GM19099 (cell line): Measurements from ENCODE around the gene ZNF816.

Source experiments
- POLR2A ChIP-seq: IDR thresholded peaks from 3 replicates; pipeline ENCODE4 v1.6.1; 2011; ENCODE audit warnings: low read depth; ENCODE audit not compliant: insufficient read length; ENCODE audit errors: extremely low read depth

ZNF816 gene

DNA sequence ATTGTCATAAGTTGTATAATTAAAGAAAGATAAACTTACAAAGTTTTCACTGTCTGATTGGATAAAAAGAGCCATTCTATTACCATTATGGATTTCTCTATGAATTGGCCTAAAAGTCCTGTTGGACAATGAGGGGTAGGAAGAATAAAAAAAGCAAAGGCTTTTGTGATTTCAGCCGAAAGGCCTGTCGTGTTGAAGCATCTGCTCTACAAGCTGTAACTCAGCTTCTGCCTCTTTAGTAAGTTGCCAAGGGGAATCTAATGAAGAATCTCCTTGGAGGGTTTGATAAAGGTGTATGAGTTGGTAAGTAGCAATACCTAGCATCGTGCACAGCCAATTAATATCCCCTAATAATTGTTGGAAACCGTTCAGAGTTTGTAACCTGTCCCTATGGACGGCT lies 25.8 kb upstream of the ZNF816 start:
- no peak for TF ChIP-seq POLR2A

DNA sequence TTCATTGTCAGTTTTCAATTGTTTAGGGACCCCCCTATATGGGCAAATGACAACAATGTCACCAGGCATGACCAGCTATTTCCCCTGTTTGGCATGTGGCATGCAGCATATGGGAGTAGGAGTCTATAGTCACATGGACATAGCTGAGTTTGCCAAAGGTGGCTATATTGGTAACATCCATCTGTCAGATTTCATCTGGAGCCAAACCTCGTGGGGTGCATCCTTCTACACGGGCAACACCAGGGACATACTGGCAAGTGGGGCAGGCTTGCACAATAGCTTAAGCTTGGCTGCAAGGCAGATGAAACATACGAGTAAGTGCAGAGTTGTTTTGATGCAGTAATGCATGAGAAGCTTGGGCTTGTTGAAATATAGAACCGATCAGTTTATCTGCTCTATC lies 24.5 kb upstream of the ZNF816 start:
- TF ChIP-seq POLR2A: no peak

DNA sequence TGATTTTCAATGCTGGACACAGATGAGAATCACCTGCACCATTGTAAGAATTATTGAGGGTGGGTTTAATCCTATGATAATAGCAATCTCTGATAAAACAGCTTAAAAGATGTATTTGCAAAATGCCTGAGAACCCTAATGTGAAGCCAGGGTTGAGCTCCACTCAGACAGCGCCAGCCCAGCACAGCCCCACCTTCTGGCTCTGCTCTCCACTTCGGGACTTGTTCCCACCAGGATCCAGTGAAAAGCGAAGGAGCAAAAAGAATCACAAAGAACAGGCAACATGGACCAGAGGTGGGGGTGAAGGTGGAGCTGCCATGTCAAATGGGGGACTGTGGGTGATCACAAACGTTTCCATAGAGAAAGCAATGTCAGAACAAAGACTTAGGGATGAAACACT lies 18.6 kb upstream of the ZNF816 start:
- TF ChIP-seq POLR2A: no peak

DNA sequence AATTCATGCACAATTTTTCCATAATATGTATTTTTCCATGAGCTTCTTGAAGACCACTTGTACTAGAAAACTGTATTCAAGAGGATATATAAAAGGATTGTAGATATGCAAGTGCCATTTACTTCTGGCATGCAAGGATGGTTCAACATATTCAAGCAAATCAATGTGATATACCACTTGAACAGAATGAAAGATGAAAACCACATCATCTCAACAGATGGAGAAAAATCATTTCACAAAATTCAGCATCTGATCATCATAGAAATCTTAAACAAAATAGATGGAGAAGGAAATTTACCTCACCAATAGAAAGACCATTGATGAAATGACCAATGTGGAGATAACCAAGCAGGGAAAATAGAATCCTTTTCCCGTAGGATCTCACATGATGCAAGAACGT lies 5.1 kb upstream of the ZNF816 start:
- TF ChIP-seq POLR2A: no peak

DNA sequence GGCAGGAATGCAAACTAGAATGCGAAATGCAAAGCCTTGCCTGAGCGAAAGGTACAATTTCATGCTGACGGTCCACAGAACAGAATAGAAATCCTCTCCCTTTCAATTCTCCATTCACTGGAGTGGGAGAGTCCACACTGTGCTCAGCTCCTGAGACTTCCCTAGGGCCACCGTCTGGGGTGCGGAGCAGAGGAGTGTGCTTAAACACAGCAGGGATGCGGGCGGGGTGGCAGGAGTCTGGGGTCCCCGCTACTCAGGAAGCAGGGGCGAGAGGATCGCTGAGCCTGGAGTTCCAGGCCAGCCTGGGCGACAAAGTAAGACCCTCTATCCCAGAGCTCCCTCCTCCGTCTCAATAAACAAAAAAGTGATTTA lies 552 bp upstream of the ZNF816 start:
- no peak for TF ChIP-seq POLR2A

DNA sequence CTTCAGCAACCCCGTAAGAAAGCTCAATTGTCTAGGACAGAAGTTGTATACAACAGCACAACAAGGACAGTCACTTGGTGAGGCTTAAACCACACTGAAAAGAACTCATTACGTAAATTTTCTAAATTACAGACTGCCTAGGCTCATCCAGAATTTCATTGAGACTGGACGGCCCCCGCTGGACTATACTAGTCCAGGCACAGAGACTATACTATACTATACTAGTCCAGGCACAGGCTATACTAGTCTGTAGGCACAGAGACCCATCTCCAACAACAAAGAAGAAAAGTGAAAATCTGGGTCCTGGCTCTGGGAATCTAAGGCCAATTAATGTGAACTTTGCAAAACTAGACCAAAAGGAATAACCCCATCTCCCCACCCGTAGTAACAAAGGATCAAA lies 700 bp downstream of the ZNF816 start:
- no peak for TF ChIP-seq POLR2A

DNA sequence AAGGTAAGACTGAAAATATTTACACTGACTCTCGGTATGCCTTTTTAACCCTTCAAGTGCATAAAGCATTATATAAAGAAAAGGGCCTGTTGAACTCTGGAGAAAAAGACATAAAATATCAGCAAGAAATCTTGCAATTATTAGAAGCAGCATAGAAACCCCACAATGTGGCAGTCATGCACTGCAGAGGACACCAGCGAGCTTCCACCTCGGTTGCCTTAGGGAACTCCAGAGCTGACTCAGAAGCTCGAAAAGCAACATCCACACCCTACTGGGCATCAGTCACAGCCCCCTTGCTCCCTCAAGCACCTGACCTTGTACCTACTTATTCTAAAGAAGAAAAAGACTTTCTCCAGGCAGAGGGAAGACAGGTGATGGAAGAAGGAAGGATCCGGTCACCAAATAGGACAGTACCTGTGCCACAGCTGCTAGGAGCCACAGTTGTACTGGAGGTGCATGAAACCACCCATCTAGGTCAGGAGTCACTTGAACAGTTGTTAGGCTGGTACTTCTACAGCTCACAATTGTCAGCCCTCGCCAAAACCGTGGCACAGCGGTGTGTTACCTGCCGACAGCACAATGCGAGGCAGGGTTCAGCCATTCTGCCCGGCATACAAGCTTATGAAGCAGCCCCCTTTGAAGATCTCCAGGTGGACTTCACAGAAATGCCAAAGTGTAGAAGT lies 2.9 kb downstream of the ZNF816 start:
- TF ChIP-seq POLR2A: no peak

DNA sequence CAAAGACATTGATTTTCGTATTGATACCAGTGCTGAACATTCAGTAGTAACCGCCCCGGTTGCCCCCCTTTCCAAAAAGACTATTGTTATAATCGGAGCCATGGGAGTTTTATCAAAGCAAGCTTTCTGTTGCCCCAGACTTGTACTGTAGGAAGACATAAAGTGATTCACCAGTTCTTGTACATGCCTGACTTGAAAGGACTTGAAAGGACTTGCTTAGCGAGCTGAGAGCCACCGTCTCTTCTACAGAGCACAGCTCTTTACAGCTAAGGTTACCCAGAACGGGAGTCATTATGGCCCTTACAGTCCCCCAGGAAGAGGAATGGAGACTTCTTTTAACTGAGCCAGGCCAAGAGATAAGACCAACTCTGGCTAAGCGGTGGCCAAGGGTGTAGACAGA lies 5.1 kb downstream of the ZNF816 start:
- no peak for TF ChIP-seq POLR2A

DNA sequence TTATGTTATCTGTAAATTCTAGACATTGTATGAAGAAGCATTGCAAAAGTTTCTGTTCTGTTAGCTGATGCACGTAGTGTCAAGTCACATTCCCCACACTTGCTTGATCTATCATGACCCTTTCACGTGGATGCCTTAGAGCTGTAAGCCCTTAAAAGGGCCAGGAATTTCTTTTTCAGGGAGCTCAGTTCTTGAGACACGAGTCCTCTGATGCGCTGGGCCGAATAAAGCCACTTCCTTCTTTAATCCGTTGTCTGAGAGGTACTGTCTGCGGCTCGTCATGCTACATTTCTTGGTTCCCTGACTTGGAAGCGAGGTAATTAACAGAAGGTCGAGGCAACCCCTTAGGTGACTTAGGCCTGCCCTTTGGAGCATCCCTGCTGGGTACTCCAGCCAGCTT lies 5.8 kb downstream of the ZNF816 start:
- no peak for TF ChIP-seq POLR2A

DNA sequence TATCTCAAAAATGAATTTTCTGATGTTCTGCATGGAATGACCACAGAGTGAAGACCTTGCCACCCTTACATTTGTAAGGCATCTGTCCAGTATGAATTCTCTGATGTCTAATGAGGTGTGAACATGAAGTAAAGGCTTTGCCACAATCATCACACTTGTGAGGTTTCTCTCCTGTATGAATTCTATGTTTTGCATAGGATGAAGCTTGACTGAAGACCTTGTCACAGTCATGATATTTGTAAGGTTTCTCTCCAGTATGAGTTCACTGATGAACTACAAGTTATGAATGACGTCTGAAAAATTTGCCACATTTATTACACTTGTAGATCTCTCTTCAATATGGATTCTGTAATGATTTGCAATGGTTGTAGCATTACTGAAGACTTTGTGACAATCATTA lies 13.3 kb downstream of the ZNF816 start:
- TF ChIP-seq POLR2A: no peak

DNA sequence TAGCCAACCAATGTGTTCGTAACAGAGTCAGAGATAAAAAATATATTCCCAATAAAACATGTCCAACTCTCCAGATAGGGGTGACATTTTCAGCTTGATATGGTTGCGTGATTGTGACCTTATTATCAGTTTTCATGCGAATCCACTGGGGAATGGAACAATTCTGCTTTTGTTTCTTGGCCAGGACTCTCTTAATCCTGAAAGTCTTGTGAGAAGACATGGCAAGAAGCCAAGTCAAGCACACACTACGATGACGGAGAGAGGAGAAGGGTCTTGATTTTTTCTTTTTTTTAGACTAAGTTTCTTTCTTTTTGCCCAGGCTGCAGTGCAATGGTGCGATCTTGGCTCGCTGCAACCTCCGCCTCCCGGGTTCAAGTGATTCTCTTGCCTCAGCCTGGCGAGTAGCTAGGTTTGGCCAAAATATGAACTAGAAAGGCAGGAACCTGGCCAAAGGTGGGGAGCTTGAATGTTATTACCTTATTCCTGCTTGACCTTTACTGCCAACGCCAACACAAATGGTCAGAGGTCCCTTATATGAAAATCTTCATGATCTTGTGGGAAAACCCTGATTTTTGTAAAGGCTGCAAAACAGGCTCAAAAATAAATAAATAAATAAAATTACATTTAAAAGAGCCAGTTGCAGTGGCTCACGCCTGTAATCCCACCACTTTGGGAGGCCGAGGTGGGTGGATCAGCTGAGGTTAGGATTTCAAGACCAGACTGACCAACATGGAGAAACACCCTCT lies 14.5 kb downstream of the ZNF816 start:
- TF ChIP-seq POLR2A: no peak

DNA sequence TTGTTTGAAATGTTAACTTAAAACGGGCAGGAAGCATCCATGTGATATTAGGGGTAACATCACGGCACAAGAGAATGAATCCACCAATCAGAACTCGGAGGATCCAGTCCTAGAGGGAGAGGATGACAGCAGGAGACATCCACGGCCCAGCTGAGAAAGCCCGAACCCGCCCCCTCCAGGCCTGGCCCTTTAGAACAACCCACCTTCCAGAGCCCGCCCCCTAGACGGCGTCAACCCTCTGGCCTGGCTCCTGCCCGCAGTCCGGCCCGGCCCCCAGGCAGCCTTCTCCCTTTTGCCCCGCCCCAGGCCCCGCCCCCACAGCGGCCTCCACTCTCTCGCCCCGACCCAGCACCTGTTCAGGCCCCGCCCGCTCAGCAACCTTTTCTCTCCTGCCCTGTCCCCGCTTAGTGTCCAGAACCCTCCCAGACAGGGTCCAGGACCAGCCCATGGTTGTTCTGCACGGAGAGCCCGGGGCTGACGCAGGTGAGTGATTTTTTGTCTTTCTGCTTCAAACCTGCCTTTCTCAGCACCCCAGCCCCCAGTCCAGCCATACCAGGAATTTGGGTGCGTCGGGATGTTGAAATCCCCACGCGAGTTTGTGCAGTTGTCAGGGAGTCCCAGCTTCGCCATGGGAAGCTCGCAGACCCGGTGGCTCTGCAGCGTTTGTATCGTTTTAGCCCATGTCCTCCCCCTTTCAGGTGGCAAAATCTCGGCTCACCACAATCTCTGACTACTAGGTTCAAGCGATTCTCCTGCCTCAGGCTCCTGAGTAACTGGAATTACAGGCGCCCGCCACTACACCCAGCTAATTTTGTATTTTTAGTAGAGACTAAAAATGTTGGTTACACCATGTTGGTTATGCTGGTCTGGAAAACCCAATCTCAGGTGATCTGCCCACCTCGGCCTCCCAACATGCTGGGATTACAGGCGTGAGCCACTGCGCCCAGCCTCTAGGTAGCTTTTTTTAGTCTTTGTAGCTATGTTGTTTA lies 16.1 kb downstream of the ZNF816 start:
- no peak for TF ChIP-seq POLR2A

DNA sequence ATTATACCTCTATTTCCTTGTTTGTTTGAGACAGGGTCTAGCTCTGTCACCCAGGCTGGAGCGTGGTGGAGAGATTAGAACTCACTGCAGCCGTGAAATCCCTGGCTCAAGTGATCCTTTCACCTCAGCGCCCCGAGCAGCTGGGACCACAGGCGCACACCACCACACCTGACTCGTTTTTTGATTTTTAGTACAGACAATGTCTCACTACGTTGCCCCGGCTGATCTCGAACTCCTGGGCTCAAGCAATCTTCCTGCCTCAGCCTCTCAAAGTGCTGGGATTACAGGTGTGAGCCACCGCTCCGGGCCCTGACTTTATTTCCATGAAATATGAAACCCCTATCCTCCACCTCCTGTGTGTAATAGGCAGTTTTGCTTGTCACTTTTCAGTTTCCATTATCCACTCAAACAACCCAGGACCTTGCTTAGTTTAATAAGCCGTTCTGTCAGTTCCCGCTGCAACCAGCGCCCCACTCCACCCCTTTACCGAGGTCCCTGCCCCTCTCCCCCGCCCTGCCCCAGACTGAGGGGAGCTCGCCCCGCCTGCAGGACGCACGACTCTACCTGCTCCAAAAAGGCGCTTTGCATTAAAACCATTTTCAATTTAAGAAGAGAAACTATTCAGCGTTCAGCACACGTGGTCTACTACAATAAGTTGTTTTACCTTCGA lies 16.9 kb downstream of the ZNF816 start:
- TF ChIP-seq POLR2A: no peak

DNA sequence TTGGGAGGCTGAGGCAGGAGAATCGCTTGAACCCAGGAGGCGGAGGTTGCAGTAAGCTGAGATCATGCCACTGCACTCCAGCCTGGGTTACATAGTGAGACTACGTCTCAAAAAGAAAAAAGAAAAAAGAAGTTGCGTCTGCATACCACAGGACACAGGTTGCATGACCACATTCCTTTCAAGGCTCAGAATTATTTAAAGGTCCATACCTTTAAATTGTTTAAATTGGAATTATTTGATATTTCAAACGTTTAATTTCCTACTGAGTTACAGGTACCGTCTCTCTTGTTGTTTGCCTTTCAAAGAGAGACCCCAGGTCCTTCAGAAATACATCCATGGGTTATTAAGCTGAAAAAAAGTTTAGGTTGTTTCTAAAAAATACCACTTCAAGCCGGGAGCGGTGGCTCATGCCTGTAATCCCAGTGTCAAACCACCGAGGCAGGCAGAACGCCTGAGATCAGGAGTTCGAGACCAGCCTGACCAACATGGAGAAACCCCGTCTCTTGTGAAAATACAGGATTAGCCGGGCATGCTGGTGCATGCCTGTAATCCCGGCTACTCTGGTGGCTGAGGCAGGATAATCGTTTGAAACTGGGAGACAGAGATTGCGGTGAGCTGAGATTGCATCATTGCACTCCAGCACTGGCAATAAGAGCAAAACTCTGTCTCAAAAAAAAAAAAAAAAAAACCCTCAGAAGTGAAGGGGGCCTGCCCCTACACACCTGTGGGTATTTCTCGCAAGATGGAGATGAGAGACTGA lies 18.6 kb downstream of the ZNF816 start:
- TF ChIP-seq POLR2A: no peak
